Posterior vena cava (tissue), 2 donors: ENCODE measurements around the gene KMT2A. TPM values are rescaled to one million over a fixed set of nuclear protein-coding genes. Genes with fewer than 3 reads are reported as not detected.
A peak's percentile ranks its signal among the peaks of the same experiment; 100 is the strongest.

Experiments
- DNase-seq: peaks from one replicate; pipeline ENCODE4 v3.0.0-alpha.2; 2020; ENCODE audit warnings: low spot score
- intact Hi-C, 2 donors: fragments of 100-400 bp; cut with DNase I; formaldehyde crosslinking; loops; one replicate each; pipeline versions ENCODE4 v1.14.1 to v1.14.2; 2022 to 2023
- total RNA-seq, 2 donors: library from RNA; stranded (reverse); fragmentation: NEBNext Ultra II Directional; extraction: Animal tissue kit (Norgen Biotek cat#: 25700); gene quantifications; one replicate each; pipeline ENCODE4 v1.2.1, GENCODE V29; 2021
- donor health status: DM: yes; HTN: yes; CAD: no.
- donor health status: DM: yes; HTN: yes; CAD: no.

The KMT2A gene
- total RNA-seq, 2 donors from 2014 or later, result 47.3 to 59.7 TPM

- DNase-seq, result no peak
- intact Hi-C loops, result no loop called here
Measured at GRCh38 chr11:118528511-118528910, 92.2 kb downstream of the KMT2A start.

DNA sequence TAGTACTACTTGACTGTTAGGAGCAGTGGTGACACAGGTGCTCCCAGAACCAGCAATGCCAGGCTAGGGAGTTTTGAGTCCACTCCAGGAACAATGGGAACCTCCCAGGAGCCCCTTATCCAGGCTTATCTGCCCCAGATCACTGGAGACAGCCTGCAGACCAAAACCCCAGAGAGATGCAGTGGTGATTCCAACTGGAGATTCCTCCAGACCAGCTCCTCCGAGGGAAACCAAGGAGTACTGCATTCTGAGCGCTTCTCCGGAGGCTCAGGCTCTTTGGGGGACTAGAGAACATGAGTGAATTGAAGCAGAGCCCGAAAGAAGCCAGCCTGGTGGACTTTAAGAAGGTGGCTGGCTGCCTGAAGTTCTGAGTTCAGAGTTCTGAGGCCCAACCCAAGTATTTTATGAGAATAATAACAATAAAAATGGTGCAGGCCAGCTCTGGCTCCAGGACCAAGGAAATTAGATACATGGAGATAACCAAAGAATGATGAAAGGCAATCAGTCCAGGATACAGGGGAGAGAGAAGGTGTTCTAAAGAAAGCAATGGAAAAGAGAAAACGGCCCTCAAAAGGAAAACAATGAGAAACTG lies 93.4 kb downstream of the KMT2A start:
- intact Hi-C loops, result loop anchor here in 1 of 2 donors (5.0 kb wide), 1 partner anchor 38 kb away; the partner anchor contains the start of gene IFT46
- no peak for DNase-seq

DNA sequence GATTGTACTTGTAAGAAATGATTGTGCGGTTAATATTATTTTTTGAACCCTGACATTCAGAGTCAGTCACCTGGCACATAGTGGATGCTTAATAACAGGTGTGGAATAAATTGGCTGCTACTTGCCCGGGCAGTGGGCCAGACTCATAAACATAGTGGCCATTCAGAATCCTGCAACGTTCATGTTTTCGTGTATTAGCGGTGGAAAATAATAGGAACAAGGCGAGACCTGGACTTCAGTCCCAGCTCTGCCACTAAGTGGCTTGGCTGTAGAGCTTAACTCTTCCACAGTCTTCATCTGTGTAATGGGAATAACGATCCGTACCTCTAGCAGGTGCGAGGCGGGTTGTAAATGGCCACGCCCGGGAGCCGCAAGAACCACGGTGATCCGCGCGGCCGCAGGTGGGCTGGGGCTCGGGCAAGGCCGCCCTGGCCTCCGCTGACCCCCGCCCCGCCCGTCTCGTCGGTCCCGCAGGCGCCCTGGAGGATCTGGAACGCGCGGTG lies 93.9 kb downstream of the KMT2A start:
- intact Hi-C loops, result loop anchor here in 1 of 2 donors (5.0 kb wide), 1 partner anchor 37 kb away; the partner anchor contains the start of gene IFT46
- no peak for DNase-seq

GRCh38 chr11:118530683-118531596 lies 94.6 kb downstream of the KMT2A start, which contains the start of gene TMEM25:
Gene TMEM25 (plus strand): TSS chr11:118531192. CDS start chr11:118531802, 610 bp downstream.
- intact Hi-C loops, result loop anchor here in 1 of 2 donors (5.0 kb wide), 1 partner anchor 36 kb away; the partner anchor contains the start of gene IFT46
- DNase-seq, result peak; percentile 82

DNA sequence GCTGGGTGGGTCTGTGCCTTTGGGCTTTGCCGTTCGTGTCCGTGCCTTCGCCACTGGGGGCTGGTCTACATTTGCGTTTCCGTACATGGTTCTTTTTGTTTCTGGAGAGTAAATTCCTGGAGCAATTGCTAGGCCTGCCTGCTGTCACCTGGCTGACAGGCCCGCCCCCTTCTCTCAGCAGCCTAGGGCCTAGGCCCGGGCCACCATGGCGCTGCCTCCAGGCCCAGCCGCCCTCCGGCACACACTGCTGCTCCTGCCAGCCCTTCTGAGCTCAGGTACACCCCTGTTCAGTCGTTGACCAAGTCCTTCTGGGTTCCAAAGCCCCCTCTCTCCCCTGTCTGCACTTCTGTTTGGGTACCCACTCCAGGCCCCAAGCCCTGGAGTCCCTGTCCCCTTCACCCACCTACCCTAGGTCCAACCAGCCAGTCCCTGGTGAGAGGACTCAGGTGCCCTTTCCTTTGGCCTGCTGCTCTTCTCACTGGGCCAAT lies 95.3 kb downstream of the KMT2A start:
- no peak for DNase-seq
- intact Hi-C loops, result loop anchor here in 1 of 2 donors (5.0 kb wide), 1 partner anchor 36 kb away; the partner anchor contains the start of gene IFT46

- intact Hi-C loops, result loop anchor here in 1 of 2 donors (5.0 kb wide), 1 partner anchor 35 kb away; the partner anchor contains the start of gene IFT46
- DNase-seq, result no peak
Measured at GRCh38 chr11:118532091-118532490, 95.8 kb downstream of the KMT2A start.

DNA sequence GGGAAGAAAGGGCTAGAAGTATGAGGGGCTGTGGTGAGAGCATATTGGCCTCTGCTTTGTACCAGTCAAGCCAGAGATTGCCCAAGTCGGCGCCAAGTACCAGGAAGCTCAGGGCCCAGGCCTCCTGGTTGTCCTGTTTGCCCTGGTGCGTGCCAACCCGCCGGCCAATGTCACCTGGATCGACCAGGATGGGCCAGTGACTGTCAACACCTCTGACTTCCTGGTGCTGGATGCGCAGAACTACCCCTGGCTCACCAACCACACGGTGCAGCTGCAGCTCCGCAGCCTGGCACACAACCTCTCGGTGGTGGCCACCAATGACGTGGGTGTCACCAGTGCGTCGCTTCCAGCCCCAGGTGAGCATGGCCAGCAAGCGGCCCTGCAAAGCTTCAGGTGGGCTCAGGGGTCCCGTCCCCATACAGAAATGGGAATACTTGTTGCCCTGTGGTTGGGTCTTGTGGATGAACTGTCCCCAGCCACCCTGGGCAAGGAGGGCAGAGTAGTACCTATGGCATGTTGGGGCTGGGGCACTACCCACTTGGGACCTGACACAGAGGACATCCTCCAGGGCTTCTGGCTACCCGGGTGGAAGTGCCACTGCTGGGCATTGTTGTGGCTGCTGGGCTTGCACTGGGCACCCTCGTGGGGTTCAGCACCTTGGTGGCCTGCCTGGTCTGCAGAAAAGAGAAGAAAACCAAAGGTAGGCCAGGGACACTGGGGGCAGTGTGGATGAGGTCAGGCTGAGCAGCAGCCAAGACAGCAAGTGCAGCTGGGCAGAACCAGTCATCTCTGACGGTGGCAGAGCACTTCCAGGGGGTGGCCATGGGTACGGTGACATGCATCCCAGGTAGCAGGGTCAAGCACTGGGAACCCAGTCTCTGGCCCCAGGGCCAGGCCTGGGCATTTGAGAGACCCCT lies 96.8 kb downstream of the KMT2A start:
- no peak for DNase-seq
- intact Hi-C loops, result loop anchor here in 1 of 2 donors (5.0 kb wide), 1 partner anchor 34 kb away; the partner anchor contains the start of gene IFT46

DNA sequence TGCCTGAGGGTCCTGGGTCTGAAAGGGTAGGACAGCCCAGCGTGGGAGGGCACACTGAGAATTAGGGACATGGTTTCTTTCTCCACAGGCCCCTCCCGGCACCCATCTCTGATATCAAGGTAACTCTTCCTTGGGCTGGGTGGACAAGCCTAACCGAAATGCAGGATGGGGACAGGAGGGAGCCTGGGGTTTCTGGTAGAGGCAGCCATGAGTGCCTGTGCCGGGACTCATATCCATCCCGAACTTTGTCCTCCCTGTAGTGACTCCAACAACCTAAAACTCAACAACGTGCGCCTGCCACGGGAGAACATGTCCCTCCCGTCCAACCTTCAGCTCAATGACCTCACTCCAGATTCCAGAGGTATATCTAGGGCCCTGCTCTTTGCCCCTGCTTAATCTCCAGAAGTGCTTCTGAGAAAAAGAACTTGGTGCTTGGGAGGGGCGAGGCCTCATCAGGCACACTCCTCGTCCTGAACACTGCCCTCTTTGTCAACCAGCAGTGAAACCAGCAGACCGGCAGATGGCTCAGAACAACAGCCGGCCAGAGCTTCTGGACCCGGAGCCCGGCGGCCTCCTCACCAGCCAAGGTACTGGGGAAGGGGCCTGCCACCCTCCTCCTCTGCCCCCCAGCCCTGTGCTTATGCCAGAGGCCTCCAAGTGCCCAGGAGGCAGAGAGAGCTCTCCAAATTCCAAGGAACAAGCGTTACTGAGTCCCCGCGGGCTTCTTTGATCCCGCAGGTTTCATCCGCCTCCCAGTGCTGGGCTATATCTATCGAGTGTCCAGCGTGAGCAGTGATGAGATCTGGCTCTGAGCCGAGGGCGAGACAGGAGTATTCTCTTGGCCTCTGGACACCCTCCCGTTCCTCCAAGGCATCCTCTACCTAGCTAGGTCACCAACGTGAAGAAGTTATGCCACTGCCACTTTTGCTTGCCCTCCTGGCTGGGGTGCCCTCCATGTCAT lies 97.8 kb downstream of the KMT2A start:
- no peak for DNase-seq
- intact Hi-C loops, result loop anchor here in 1 of 2 donors (5.0 kb wide), 1 partner anchor 33 kb away; the partner anchor contains the start of gene IFT46

GRCh38 chr11:118535261-118535660 lies 99.0 kb downstream of the KMT2A start:
- intact Hi-C loops, result no loop called here
- DNase-seq, result no peak

- intact Hi-C loops, result no loop called here
- DNase-seq, result no peak
Measured at GRCh38 chr11:118536726-118537125, 100.4 kb downstream of the KMT2A start.

DNA sequence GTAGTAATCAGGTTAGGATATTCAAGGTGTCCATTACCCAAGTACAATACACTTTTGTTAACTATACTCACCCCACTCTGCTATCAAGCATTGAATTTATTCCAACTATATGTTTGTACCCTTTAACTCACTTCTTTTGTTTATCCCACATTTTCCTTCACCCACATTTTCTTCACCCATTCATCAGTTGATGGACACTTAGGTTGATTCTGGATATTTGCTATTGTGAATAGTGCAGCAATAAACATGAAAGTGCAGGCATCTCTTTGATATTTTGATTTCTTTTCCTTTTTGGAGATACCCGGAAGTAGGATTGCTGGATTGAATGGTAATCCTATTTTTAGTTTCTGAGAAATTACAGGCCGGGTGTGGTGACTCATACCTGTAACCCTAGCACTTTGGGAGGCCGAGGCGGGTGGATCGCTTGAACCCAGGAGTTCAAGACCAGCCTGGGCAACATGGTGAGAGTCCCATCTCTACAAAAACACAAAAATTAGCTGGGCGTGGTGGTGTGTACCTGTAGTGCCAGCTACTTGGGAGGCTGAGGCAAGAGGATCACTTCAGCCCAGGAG lies 101.2 kb downstream of the KMT2A start:
- DNase-seq, result no peak
- intact Hi-C loops, result no loop called here

DNA sequence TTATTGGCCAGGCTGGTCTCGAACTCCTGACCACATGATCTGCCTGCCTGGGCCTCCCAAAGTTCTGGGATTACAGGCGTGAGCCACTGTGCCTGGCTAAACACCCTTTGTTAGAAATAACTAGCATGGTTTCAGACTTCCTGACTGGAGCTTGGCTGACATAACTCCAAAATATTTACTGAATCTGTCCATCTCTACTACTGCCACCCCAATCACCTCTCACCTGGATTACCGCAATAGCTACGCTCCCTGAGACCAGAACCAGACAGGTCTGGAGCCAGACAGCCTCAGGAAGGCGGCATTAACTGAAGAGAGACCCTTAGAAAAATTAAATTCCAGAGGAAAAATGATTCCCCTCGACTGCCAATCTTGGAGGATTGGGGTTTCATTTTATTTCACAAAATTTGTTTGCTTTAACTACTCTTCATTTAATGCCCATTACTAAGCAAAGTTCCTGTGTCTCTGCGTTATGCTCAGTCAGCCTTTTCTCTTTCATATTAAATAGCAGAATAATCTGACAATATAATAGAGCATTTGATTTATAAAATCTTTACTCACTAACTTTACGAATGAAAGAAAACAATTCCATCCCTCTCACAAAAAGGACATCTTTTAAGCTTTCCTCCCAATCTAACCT lies 107.8 kb downstream of the KMT2A start:
- DNase-seq, result no peak
- intact Hi-C loops, result no loop called here

DNA sequence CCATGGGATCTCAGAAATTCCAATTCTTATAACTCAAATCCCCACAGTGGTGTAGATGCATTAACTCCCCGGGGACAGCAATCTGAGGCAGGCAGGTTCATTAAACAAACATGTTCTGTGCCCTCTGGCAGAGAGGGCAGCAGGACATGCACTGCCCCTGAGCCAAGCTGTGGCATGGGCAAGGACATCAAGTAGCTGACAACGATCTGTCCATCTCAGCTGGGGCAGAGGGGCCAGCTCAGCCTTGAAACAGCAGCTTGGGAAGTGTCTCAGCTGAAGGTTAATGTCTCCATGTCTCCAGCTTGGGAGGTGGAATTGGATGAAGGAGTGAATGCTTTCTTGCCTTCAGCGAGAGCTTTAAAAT lies 108.3 kb downstream of the KMT2A start:
- no peak for DNase-seq
- intact Hi-C loops, result no loop called here

DNA sequence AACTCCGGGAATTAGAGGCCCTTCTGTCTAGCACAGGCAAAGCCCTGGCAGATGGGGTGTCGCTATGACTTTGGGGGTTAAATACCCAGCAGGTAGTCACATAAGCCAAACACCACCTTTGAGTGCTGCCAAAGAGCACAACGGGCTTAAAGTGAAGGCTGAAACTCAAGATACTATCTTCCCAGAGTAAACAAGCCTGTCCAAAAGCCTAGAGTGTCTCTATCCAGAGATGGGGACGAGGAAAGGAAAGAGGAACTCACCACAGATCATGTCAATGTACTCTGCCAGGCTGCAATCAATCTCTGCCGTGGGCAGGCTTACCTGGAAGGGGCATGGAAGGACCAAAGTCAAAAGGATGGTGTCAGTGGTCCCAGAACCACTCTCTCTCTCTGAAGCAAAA lies 109.2 kb downstream of the KMT2A start:
- no peak for DNase-seq
- intact Hi-C loops, result no loop called here

DNA sequence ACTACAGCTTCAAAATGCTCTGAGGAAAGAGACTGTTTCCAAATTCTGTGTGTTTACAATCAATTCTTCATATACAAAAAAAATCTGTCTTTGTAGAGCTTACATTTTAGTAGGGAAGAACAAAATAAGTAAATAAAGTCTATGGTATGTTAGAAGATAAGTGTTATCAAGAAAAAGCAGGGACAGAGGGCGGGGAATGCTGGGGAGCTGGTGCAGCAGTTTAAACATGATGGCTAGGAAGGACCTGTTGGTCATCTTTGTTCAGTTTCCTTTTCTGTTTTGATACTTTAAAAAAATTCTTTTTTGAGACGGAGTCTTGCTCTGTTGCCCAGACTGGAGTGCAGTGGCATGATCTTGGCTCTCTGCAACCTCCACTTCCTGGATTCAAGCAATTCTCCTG lies 110.8 kb downstream of the KMT2A start:
- intact Hi-C loops, result no loop called here
- no peak for DNase-seq

GRCh38 chr11:118552341-118552740 lies 116.0 kb downstream of the KMT2A start:
- DNase-seq, result no peak
- intact Hi-C loops, result no loop called here

GRCh38 chr11:118560806-118561205 lies 124.5 kb downstream of the KMT2A start:
- no peak for DNase-seq
- intact Hi-C loops, result no loop called here
